HG03095 (cell line): ENCODE measurements around the gene NAV2.

Experiments used
- ATAC-seq: cut with Tn5 transposase; IDR thresholded peaks from one replicate; pipeline ENCODE4 v1.9.1; 2021; ENCODE audit warnings: moderate library complexity; ENCODE audit not compliant: unreplicated experiment

Gene NAV2

GRCh38 chr11:20047006-20047768, 334.6 kb downstream of the NAV2 start:
- no peak for ATAC-seq

- ATAC-seq = no peak
Observed at GRCh38 chr11:20047769-20048154, 335.1 kb downstream of the NAV2 start.

DNA sequence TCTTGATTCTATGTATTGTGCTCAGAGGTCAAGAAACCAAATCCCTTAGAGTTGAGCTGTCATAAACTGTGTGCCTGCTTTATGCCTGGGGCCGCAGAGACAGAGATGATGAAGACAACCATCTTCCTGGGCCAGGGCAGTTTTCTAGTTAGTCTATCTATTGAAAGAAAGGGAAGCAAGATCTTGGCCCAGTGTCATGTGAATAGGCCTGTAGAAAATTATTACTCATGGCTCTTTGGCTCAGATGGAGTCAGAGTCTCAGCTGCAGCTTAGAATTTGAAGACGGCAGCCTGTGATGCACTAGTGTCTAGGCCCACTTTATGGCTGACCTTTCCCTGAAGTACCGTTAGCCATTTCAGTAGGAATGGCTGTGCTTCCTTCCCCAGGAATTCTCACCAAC, 335.6 kb downstream of the NAV2 start:
- ATAC-seq = no peak

- no peak for ATAC-seq
Observed at GRCh38 chr11:20048707-20049106, 336.1 kb downstream of the NAV2 start.

DNA sequence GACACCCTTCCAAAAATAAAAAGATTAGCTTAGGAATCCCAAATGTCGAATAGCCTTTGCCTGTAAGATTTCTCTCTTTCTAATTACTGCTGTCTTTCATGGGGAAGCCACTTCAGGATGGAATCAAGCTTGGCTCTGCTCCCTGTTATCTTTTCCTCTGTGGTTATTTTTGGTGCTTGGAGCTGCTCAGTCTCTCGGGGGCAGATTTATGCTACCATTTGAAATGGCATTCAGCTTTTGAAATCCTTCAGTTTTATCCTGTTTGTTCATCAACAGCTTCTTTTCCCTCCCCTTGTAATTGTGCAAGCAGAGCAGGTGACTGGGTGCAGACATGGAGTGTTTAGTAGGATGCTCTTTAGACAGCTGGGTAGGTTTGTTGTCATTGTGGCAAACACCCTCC, 336.6 kb downstream of the NAV2 start:
- no peak for ATAC-seq

DNA sequence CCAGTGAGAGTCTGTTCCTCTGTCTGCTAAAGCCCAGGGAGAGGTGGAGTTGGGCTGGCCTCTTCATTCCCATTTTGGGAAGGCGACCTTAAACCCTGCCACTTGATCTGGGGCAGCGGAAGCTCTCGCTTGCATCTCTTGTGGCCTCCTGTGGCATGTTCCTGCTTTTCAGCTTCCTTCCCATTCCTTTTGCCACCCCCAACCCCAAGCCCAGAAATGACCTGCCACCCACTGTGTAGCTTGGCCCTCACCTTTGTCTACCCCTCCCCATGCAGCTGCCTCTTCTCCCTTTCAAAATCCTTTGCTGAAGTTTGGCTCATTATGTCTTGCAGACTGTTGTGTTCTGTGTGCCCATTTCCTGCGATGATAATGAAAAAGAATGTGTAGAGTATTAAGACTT, 337.4 kb downstream of the NAV2 start:
- no peak for ATAC-seq

DNA sequence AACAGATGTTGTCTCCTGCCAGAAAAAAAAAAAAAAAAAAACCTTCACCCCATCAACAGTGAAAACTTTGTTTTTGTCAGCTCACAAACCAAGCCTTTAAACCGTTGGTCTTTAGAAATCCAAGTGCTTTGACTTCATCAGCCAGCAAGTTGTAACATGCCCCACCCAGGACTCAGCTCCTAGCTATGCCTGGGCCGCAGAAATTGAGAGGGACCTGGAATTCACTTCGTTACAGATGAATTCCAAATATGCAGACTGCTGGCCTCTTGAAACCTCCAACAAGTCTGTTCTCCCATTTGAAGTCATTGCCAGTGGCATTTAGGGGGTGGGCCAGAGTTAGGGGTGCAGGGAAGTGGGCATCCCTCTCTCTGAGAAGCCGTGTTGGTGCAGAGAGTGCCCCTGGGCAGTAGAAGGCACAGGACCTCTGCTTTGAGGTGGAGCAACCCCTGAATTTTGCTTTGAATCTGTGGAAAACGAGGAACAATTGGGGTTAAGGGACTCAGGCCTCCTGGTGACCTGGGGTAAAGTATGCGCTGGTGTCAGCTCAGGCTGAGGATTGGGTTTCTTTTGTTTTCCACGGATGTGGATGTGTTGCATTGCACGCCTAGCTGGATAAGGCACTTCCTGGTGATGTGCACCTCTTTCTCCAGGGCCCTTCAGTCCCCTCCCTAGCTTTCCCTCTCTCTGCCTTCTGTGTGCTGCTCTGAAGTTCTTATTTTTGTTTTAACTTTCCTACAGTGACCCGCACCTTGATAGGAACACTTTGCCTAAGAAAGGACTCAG, 338.1 kb downstream of the NAV2 start:
- no peak for ATAC-seq

GRCh38 chr11:20051469-20052399, 339.1 kb downstream of the NAV2 start:
- no peak for ATAC-seq

GRCh38 chr11:20053572-20053971, 340.9 kb downstream of the NAV2 start:
- ATAC-seq = no peak

DNA sequence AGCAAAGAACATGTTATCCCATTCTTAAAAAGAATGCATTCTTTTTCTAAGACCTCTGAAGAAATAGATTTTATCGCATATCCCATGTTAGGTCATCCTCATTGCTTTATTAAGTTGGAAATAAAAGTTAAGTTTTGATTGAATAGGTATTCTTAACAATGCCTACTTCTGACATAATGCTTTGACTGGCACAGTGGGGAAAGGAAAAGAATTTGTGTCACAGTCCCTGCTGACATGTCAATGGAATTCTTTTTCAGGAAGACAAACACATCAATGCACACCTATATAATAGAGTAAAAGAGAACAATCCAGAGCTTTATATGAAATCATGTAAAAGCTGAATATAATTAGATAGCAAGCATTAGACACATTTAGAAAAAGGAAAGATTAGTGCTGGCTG, 341.9 kb downstream of the NAV2 start:
- ATAC-seq = no peak

DNA sequence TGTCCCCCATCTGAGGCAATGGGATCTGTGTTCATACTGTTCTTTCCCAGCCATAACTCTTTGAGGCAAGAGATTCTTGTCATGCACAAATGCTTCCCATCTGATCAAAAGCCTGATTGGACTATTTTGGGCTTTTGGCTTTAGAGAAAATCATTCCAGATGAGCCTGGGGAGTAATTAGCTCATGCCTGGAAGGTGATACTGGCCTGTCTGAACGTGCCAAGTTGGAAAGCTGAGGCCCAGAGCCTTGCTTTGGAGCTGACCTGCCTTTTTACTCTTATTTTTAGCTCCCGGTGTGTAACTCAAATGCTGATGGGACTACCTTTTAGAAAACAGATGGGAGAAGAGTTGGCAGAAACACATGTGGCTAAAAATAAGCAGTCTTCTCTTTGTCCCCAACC, 342.7 kb downstream of the NAV2 start:
- ATAC-seq = no peak

GRCh38 chr11:20056109-20056949, 343.7 kb downstream of the NAV2 start:
- ATAC-seq = no peak

DNA sequence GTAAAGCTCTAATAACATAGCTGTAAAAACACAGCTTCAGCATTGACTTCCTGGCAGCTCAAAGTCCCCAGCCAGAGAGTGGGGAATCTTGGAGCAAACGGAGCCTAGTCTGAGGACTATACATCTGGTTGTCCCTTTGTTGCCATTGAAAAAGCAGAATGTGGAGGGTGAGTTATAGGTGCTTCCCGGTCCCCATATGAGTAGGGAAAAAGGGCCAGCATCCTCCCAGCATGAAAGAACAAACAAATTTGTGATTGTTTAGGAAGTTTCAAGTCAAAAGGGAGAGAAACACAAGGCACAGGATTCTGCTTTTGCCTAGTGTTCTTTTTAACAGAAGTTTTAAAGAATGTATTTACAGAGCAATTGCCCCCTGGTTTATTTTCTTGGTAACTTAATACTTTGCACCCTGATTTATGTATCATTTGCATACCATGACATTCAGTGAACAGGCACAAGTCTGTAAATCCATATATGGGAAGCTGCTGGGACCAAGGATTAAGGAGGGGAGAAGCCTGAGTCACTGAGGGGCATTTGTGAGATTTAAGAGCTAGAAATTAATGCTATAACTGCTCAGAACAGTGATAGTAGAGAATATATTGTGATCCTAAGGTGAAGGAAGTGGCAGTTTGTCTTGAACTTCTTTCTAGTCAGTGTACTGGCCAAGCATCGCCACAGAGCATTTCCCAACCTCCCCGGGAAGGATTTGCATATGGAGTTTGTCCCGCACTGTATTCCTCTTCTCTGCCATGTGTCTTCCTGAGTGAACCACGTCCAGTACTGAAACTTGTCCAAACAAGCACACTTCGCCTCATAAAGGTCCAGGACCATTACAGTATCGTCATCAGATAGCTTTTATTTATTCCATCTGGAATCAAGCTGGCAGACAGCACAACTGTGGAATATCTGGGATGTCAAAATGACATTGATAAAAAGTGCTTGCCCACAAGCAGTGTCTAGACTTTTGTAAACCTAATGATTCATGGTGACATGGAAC, 344.6 kb downstream of the NAV2 start:
- no peak for ATAC-seq

GRCh38 chr11:20058749-20059458, 346.3 kb downstream of the NAV2 start:
- ATAC-seq = no peak

GRCh38 chr11:20059587-20060021, 347.0 kb downstream of the NAV2 start:
- no peak for ATAC-seq

DNA sequence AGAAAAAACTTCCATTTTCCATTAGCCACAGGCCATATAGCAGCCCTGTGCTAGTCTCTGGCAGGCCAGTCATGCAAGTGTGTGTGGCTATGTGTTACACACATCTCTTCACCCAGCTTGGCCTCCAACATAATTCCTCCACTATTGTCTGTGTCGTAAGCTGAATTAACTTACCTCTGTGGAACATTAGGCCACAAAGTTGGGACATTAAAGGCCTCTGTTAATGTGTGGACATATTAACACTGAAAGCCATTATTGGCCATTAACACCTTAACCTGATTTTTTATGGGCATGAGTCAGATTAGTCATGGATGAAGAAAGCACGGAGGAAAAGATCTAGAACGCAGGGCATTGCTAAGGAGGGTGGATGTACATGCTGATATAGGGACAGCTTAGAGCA, 347.5 kb downstream of the NAV2 start:
- ATAC-seq = no peak

DNA sequence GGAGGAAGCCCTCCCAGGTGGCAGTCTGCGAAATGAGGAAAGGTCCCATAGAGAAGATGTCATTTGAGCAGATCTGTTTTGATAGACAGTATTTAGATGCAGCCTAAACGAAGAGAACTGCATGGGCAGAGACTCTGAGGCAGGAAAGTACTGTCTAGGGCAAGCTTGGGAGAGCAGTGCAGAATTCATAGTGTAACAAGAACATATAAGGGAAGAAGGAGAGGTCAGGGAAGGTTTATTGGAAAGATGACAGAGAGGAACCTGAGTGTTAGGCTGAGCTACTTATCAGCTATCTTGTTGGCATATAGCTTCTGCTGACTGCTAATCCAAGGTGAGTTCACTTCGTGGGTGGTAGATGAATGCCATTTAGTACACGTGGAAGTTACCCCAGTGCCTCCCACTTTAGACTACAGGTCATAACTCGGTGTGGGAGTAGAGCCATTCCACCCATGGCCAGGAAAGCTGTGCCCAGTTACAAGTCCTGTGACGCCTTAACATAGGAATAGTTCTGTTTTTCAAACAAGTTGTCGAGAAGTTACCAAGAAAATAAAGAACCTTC, 348.1 kb downstream of the NAV2 start:
- ATAC-seq = no peak

DNA sequence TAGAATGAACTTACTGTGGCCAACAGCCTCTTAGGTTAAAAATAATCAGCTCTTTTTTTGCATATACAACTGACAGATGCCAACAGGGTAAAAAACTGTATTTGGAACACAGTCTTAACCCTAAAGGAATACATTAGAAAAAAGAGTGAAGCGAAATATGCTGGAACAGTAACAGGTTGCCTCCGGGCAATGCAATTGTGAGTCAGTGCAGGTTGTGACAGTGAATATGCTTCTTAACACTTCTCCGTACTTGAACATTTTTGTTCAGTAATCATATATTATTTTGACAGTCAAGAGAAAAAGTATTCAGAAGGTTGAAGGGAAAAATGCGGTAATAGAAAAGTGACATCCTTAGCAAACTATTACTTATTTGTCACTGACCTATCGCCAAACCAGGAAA, 349.1 kb downstream of the NAV2 start:
- no peak for ATAC-seq
